Measurements from ENCODE around the gene FLACC1.

- TF ChIP-seq POLR2A (conservative IDR thresholded peaks at IDR 0.05) (no peak), CTCF (IDR thresholded peaks at IDR 0.05 in 2 of 3, conservative IDR thresholded peaks at IDR 0.05 in 1 of 3; ENCODE audit: insufficient read depth in 2 of 3, low read depth in 1 of 3, low read length in 3 of 3) (no peak), ZFP36 (IDR thresholded peaks at IDR 0.05; ENCODE audit: low read depth, low read length, partially characterized antibody) (no peak), PATZ1 (CRISPR knock-in tag; IDR thresholded peaks at IDR 0.05; ENCODE audit: borderline replicate concordance) (no peak), EP300 (IDR thresholded peaks at IDR 0.05; ENCODE audit: low read length) (no peak), FOXA1 (IDR thresholded peaks at IDR 0.05; ENCODE audit: borderline replicate concordance) (no peak), JUN (IDR thresholded peaks at IDR 0.05; ENCODE audit: borderline replicate concordance, low read depth, low read length) (no peak), JUN (CRISPR knock-in tag; IDR thresholded peaks at IDR 0.05; ENCODE audit: borderline replicate concordance) (no peak), KLF16 (IDR thresholded peaks at IDR 0.05) (no peak)
- TF ChIP-seq, protein P1, sequence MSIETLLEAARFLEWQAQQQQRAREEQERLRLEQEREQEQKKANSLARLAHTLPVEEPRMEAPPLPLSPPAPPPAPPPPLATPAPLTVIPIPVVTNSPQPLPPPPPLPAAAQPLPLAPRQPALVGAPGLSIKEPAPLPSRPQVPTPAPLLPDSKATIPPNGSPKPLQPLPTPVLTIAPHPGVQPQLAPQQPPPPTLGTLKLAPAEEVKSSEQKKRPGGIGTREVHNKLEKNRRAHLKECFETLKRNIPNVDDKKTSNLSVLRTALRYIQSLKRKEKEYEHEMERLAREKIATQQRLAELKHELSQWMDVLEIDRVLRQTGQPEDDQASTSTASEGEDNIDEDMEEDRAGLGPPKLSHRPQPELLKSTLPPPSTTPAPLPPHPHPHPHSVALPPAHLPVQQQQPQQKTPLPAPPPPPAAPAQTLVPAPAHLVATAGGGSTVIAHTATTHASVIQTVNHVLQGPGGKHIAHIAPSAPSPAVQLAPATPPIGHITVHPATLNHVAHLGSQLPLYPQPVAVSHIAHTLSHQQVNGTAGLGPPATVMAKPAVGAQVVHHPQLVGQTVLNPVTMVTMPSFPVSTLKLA (conservative IDR thresholded peaks at IDR 0.05) = no peak
- TF ChIP-seq, protein P2, sequence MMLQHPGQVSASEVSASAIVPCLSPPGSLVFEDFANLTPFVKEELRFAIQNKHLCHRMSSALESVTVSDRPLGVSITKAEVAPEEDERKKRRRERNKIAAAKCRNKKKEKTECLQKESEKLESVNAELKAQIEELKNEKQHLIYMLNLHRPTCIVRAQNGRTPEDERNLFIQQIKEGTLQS (IDR thresholded peaks at IDR 0.05) = no peak
- TF ChIP-seq, protein P2 (CRISPR knock-in tag; conservative IDR thresholded peaks at IDR 0.05) = no peak
- TF ChIP-seq, protein P3, sequence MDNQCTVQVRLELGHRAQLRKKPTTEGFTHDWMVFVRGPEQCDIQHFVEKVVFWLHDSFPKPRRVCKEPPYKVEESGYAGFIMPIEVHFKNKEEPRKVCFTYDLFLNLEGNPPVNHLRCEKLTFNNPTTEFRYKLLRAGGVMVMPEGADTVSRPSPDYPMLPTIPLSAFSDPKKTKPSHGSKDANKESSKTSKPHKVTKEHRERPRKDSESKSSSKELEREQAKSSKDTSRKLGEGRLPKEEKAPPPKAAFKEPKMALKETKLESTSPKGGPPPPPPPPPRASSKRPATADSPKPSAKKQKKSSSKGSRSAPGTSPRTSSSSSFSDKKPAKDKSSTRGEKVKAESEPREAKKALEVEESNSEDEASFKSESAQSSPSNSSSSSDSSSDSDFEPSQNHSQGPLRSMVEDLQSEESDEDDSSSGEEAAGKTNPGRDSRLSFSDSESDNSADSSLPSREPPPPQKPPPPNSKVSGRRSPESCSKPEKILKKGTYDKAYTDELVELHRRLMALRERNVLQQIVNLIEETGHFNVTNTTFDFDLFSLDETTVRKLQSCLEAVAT (IDR thresholded peaks at IDR 0.05) = no peak
Measured at GRCh38 chr2:201357221-201357620, at the start of gene FLACC1.
